Measurements from ENCODE around the gene CLDN8. TPM values are rescaled to one million over a fixed set of nuclear protein-coding genes. Genes with fewer than 3 reads are reported as not detected.

CLDN8 gene
- total and polyA plus RNA-seq, 9 of the 15 experiments (the other 6 are each of a cell fraction or from before 2014, with no cell fraction given) = not detected

GRCh38 chr21:30194701-30195299 is 21.1 kb downstream of the CLDN8 start (continued):
- TF ChIP-seq REST (IDR thresholded peaks at IDR 0.05; ENCODE audit: borderline replicate concordance) = peak; percentile 61; the same call in 1 of the 2 replicates
- TF ChIP-seq REST (CRISPR knock-in tag; IDR thresholded peaks at IDR 0.05; ENCODE audit: low read depth) = no peak
- TF ChIP-seq CTCF (IDR thresholded peaks at IDR 0.05 in 2 of 3, conservative IDR thresholded peaks at IDR 0.05 in 1 of 3; ENCODE audit: insufficient read depth in 2 of 3, low read depth in 1 of 3, low read length in 3 of 3) = peak; percentile 39 to 66 (median 51); a peak in 5 of 6 replicates
- no peak for TF ChIP-seq ZNF830 (CRISPR knock-in tag; IDR thresholded peaks at IDR 0.05)
- TF ChIP-seq FOXP1 (CRISPR knock-in tag; IDR thresholded peaks at IDR 0.05) = no peak
- TF ChIP-seq RAD21 (CRISPR knock-in tag; conservative IDR thresholded peaks at IDR 0.05 in 1 of 2, IDR thresholded peaks at IDR 0.05 in 1 of 2) = peak; percentile 82 to 90
- TF ChIP-seq NFXL1 (CRISPR knock-in tag; IDR thresholded peaks at IDR 0.05) = no peak
- TF ChIP-seq MLX (CRISPR knock-in tag; conservative IDR thresholded peaks at IDR 0.05) = no peak
